Fibroblast of upper back skin (primary cell): Measurements from ENCODE around the gene RETN.

ENCODE experiments used
- DNase-seq: peaks from one replicate; pipeline ENCODE4 v3.0.0-alpha.2; 2013

Gene RETN

GRCh38 chr19:7709932-7710460 is 41.1 kb downstream of the RETN start:
- DNase-seq, result no peak

- no peak for DNase-seq
Observed at GRCh38 chr19:7710616-7711015, 41.8 kb downstream of the RETN start.

GRCh38 chr19:7715671-7716070 is 46.8 kb downstream of the RETN start:
- DNase-seq, result no peak

GRCh38 chr19:7716762-7717161 is 47.9 kb downstream of the RETN start:
- no peak for DNase-seq

- DNase-seq, result no peak
Observed at GRCh38 chr19:7718668-7719067, 49.8 kb downstream of the RETN start.
